Suppressor macrophage treated with lipopolysaccharide for 1 hour (primary cell): ENCODE measurements around the gene OBP2A.
A peak's percentile ranks its signal among the peaks of the same experiment; 100 is the strongest.
"Not testable (repeated sequence)": the region's sequence is repeated elsewhere in the genome, so short reads cannot be mapped to it uniquely, and the experiment has no call there.

ENCODE experiments used
- DNase-seq, 3 donors: peaks; one replicate each; pipeline ENCODE4 v3.0.0-alpha.2; 2020 to 2022

Gene OBP2A

GRCh38 chr9:135528842-135529435 lies 17.0 kb upstream of the OBP2A start:
- DNase-seq: not testable (repeated sequence)

GRCh38 chr9:135530146-135530545 lies 15.8 kb upstream of the OBP2A start:
- DNase-seq: no peak

GRCh38 chr9:135531096-135531495 lies 14.8 kb upstream of the OBP2A start:
- DNase-seq: no peak

- DNase-seq: no peak
These were observed 12.8 kb upstream of the OBP2A start for GRCh38 chr9:135533113-135533512.

GRCh38 chr9:135533674-135534073 lies 12.3 kb upstream of the OBP2A start:
- DNase-seq: no peak

- DNase-seq: not testable (repeated sequence)
These were observed 11.7 kb upstream of the OBP2A start for GRCh38 chr9:135534192-135534711.

- not testable (repeated sequence) for DNase-seq
These were observed 11.1 kb upstream of the OBP2A start for GRCh38 chr9:135534826-135535225.

- not testable (repeated sequence) for DNase-seq
These were observed 10.3 kb upstream of the OBP2A start for GRCh38 chr9:135535631-135536030.

GRCh38 chr9:135536216-135536615 lies 9.7 kb upstream of the OBP2A start:
- no peak for DNase-seq

- DNase-seq: not testable (repeated sequence)
These were observed 2.5 kb upstream of the OBP2A start for GRCh38 chr9:135543262-135543894.

GRCh38 chr9:135544981-135545635 lies 818 bp upstream of the OBP2A start:
- no peak for DNase-seq

GRCh38 chr9:135546792-135547617 lies 1.1 kb downstream of the OBP2A start:
- DNase-seq: not testable (repeated sequence)

- no peak for DNase-seq
These were observed 2.1 kb downstream of the OBP2A start for GRCh38 chr9:135547756-135548736.

- DNase-seq: not testable (repeated sequence)
These were observed 3.8 kb downstream of the OBP2A start for GRCh38 chr9:135549478-135550343.

- no peak for DNase-seq
These were observed 4.5 kb downstream of the OBP2A start for GRCh38 chr9:135550344-135550918.

- DNase-seq: peak in 1 of 3 donors; percentile 9
These were observed 5.1 kb downstream of the OBP2A start for GRCh38 chr9:135551031-135551430.

- no peak for DNase-seq
These were observed 5.5 kb downstream of the OBP2A start for GRCh38 chr9:135551456-135551855.

- DNase-seq: no peak
These were observed 6.2 kb downstream of the OBP2A start for GRCh38 chr9:135552021-135552697.

GRCh38 chr9:135552698-135553171 lies 6.8 kb downstream of the OBP2A start:
- no peak for DNase-seq

- no peak for DNase-seq
These were observed 8.8 kb downstream of the OBP2A start for GRCh38 chr9:135554718-135555117.
